SK-MEL-5 (cell line): ENCODE results near the gene CSTF1. TPM values are rescaled to one million over a fixed set of nuclear protein-coding genes. Genes with fewer than 3 reads are reported as not detected.

Source experiments
- DNase-seq: peaks from one replicate; pipeline ENCODE4 v3.0.0-alpha.2; 2016; ENCODE audit warnings: low read depth, low spot score
- in situ Hi-C: cut with HindIII; loops from 2 replicates; pipeline ENCODE4 v1.10.0; 2016; ENCODE audit warnings: low sequenced_read_pairs, high pct_unique_total_duplicates, low pct_unique_long_range_greater_than_20kb
- total RNA-seq: library from RNA; depleted of rRNA; stranded (reverse); fragments of >200 nt; shearing (Covaris generic); gene quantifications from 2 replicates; pipeline ENCODE4 v1.2.3, GENCODE V29; 2014

CSTF1 gene
- total RNA-seq, 1 experiment from 2014 or later: 79.6 TPM

- DNase-seq: no peak
- in situ Hi-C loops: no loop called here
Measured at GRCh38 chr20:56437196-56437960, 44.9 kb downstream of the CSTF1 start.

- no peak for DNase-seq
- in situ Hi-C loops: no loop called here
Measured at GRCh38 chr20:56438284-56438683, 45.8 kb downstream of the CSTF1 start.

DNA sequence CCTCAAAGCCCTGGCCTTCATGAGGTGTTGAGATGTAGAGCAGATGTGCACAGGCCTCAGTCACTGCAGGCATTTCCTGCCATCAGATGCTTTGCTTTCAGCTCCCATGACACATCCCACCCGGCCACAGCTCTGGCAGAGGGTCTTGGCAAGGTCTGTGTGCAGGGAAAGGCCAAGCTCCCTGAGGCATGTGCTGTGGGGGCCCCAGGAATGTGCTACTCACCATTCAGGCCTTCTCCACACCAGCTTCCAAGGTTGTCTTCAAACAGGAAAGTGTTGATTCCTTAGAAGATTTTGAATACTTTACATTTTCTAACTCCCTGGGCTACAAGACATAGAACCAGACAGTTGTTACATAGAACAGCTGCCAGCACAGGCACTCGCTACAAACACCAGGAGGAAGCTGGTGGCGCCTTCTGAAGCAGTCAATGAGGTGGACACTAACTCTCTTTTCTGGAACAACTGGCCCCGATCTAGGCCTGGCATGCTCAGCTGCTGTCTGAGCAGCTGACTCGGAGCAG, 47.4 kb downstream of the CSTF1 start:
- no peak for DNase-seq
- in situ Hi-C loops: no loop called here

DNA sequence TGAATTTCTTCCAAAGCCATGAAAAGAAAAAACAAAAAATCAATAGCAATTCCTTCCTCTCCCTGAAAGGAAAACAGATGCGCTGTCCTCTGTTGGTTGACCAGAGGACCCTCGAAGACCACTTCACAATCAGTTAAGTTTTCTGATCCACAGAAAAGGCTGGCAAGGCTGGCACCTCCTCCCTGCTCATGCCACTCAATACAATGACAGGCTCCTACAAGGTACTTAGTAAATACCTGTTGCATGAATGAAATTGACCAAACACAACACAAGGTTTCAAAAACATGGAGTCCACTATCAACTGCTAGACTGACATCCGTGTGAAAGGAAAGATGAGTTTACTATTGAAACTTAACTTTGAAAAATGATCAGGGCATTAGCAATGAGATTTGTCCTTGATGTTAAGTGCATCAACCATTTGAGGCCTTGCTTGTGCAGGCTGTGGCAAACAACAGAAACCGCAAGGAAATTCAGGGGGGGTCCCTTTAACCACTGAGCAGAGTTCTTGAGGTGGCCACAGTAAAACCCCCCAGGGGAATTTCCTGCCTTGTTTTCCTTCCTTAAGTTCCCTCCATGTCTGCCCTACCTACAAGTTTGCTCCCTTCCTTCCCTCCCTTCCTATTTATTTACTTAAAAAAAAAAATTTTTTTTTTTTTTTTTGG, 48.0 kb downstream of the CSTF1 start:
- in situ Hi-C loops: no loop called here
- no peak for DNase-seq

- in situ Hi-C loops: no loop called here
- DNase-seq: no peak
Measured at GRCh38 chr20:56442389-56443365, 50.2 kb downstream of the CSTF1 start.

DNA sequence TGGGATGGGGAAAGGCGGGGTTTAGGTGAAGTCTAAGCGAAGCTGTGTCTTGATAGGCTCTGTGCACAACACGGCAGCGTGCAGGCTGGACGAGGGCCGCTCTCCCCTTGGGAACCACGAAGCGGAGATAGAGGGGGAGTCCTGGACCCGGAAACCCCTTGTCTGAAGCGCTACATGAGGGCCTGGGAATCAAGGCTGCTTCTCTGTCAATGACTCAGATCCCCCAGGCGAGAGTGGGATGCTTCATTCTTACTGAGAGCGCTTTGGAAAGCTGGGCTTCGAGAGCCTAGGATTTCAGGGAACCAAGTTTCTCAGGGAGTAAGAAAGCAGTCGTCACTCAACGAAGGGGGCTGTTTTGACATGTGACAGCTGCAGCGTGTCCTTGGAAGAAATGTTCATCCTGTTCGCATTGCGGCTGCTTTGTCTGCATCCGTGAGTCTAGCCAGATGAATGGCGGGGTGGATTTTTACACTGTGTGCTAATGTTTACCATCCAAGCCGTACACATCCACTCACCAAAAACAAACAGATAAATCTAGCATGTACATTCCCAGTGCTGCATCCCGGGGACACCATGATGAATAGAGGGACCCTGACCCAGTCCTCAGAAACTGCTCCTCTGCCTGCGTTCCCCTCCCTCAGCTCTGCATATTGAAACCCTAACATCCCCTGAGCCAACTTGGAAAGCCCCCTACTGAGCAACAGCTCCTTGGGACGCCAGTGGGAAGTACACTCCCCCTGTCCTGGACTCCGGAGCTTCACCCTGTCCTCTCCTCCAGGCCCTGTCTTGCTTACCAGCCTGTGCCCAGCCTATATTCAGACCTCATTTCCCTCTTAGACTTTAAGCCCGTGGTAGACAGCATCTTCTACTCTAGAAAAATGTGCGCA, 51.5 kb downstream of the CSTF1 start:
- DNase-seq: no peak
- in situ Hi-C loops: no loop called here

DNA sequence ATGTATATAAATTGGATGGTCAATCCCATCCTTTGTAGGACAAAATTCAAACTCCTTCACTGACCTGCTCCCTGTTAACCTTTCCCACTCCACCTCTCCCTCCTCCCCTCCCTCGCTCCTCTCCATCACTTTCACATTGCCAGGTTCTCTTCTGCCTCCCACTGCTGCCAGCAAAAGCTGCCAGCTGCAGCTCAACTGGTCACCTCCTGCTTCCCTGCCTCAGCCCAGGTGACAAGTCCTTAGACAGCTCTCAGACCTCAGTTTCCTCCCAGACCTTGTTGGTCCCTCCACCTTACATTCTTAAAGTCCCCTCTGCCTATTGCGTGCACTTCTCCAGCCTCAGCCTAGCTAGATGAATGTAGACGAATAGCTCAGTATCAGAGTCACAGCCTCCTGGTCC, 52.7 kb downstream of the CSTF1 start:
- in situ Hi-C loops: no loop called here
- DNase-seq: no peak

- no peak for DNase-seq
- in situ Hi-C loops: no loop called here
Measured at GRCh38 chr20:56445540-56445939, 53.1 kb downstream of the CSTF1 start.

- DNase-seq: no peak
- in situ Hi-C loops: no loop called here
Measured at GRCh38 chr20:56447227-56447626, 54.8 kb downstream of the CSTF1 start.

DNA sequence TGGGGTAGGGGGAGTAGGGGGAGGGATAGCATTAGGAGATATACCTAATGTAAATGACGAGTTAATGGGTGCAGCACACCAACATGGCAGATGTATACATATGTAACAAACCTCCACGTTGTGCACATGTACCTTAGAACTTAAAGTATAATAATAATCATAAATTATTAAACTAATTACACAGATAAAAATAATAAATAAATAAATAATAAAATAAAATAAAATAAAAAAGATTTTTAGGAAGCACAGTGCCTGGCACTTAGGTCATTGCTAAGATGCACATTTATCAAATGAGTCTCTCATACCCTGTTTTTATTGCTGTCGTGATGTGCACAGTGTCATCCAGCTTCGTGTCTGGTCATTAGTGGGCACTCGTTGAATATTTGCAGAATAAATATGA, 57.0 kb downstream of the CSTF1 start:
- no peak for DNase-seq
- in situ Hi-C loops: no loop called here

DNA sequence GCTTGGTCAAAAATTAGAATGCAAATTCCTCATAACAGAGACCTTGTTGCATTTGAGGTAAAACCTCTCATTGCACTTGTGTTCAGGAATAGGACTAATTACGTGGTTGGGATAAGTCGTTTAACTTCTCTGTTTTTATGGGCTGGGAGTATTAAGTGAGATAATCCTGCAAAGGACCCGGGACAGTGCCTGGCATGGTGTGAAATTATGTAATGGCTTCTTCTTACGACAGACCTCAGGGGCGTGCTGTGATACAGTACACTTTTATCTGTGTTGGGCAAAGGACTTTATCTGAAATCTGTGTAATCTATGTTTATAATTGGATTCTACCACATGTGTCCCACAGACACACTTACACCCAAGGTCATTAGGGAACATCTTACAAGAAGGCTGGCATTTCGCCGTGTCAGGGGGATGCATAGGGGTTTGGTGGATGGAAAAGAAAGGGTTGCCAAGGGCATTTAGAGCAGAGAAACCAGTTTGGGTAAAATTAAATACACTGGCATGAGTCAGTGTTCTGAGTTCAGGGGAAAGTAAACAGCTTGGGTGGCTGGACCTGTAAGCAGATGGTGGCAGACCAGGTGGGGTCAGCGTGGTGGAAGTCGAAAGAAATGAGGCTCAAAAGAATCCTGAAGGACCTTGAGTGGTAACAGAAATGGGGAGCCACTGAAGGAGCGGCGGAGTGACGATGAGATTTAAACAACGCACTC, 58.8 kb downstream of the CSTF1 start:
- no peak for DNase-seq

GRCh38 chr20:56453352-56453751, 60.9 kb downstream of the CSTF1 start:
- no peak for DNase-seq
- in situ Hi-C loops: no loop called here

More for the DNA sequence above, 58.8 kb downstream of the CSTF1 start:
- in situ Hi-C loops: no loop called here

DNA sequence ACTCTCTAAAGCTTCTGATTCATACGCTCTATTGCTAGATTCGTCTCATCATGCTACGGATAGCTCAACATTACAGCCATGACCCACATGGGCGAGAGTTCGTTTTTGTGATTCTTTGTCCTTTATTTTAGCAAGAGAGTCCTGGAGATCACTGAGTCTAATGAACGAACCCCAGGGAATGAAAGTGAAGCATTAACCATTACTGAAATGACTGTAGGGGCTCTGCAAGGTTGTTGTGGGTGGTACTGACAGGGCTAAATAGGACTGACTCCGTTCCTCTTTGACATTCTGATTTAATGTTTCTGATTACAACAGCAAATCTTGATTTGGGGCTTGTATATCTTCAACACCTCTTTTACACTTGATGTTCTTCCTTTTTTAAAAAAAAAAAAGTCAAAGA, 62.3 kb downstream of the CSTF1 start:
- in situ Hi-C loops: no loop called here
- no peak for DNase-seq
